OCI-M2 (cell line): ENCODE data around the gene KICS2.
"Not testable (repeated sequence)": the region's sequence is repeated elsewhere in the genome, so short reads cannot be mapped to it uniquely, and the experiment has no call there.

Experiments used
- DNase-seq: peaks from one replicate; lab custom pipeline; 2025; ENCODE audit not compliant: unreplicated experiment; lab: John Stamatoyannopoulos, UW

Gene KICS2

GRCh38 chr12:64217643-64218042 is 4.5 kb downstream of the KICS2 start:
- not testable (repeated sequence) for DNase-seq

GRCh38 chr12:64216239-64216638 is 5.9 kb downstream of the KICS2 start:
- no peak for DNase-seq

- DNase-seq = no peak
Observed at GRCh38 chr12:64212119-64212746, 9.9 kb downstream of the KICS2 start.

- no peak for DNase-seq
Observed at GRCh38 chr12:64207453-64207852, 14.6 kb downstream of the KICS2 start.

- DNase-seq = no peak
Observed at GRCh38 chr12:64205542-64205941, 16.6 kb downstream of the KICS2 start.

GRCh38 chr12:64203775-64204174 is 18.3 kb downstream of the KICS2 start:
- no peak for DNase-seq

GRCh38 chr12:64203036-64203435 is 19.1 kb downstream of the KICS2 start:
- no peak for DNase-seq

GRCh38 chr12:64195841-64196240 is 26.3 kb downstream of the KICS2 start:
- not testable (repeated sequence) for DNase-seq

- DNase-seq = no peak
Observed at GRCh38 chr12:64194333-64195149, 27.6 kb downstream of the KICS2 start.

GRCh38 chr12:64193931-64194330 is 28.2 kb downstream of the KICS2 start:
- DNase-seq = no peak

- no peak for DNase-seq
Observed at GRCh38 chr12:64192644-64193444, 29.3 kb downstream of the KICS2 start.

- DNase-seq = no peak
Observed at GRCh38 chr12:64190140-64190539, 32.0 kb downstream of the KICS2 start.

- DNase-seq = no peak
Observed at GRCh38 chr12:64189530-64189929, 32.6 kb downstream of the KICS2 start.

- DNase-seq = no peak
Observed at GRCh38 chr12:64187794-64188193, 34.3 kb downstream of the KICS2 start.

GRCh38 chr12:64187370-64187769 is 34.7 kb downstream of the KICS2 start:
- DNase-seq = no peak

- no peak for DNase-seq
Observed at GRCh38 chr12:64186789-64187188, 35.3 kb downstream of the KICS2 start.

GRCh38 chr12:64184216-64184615 is 37.9 kb downstream of the KICS2 start:
- no peak for DNase-seq

GRCh38 chr12:64181430-64182291 is 40.4 kb downstream of the KICS2 start:
- DNase-seq = no peak

GRCh38 chr12:64180951-64181350 is 41.1 kb downstream of the KICS2 start:
- no peak for DNase-seq

- no peak for DNase-seq
Observed at GRCh38 chr12:64178122-64178521, 44.0 kb downstream of the KICS2 start.

GRCh38 chr12:64177001-64177400 is 45.1 kb downstream of the KICS2 start:
- DNase-seq = no peak
